ENCODE measurements around the gene UNK.

GRCh38 chr17:75776386-75777295 lies 8.0 kb upstream of the UNK start:
- TF ChIP-seq TARDBP (IDR thresholded peaks at IDR 0.05): no peak
- no peak for TF ChIP-seq SP1 (IDR thresholded peaks at IDR 0.05)
- TF ChIP-seq FOXM1 (IDR thresholded peaks at IDR 0.05; ENCODE audit: borderline replicate concordance): no peak
- TF ChIP-seq ARNT (IDR thresholded peaks at IDR 0.05): no peak

All from HEK293T (cell line).